GM19238 (cell line): Measurements from ENCODE around the gene MAML1.
"Not testable (repeated sequence)": the region's sequence is repeated elsewhere in the genome, so short reads cannot be mapped to it uniquely, and the experiment has no call there.

Experiments
- DNase-seq: peaks from one replicate; pipeline ENCODE4 v3.0.0; 2011; ENCODE audit warnings: low spot score; ENCODE audit not compliant: insufficient read length

MAML1 gene

GRCh38 chr5:179732412-179732917 lies at the start of gene MAML1:
MAML1 (plus strand) TSS chr5:179732822; CDS start chr5:179733113, 291 bp downstream.
- DNase-seq, result peak; percentile 96

- DNase-seq, result not testable (repeated sequence)
These were observed 43.4 kb upstream of the MAML1 start for GRCh38 chr5:179689212-179689611.

GRCh38 chr5:179694561-179694960 lies 38.1 kb upstream of the MAML1 start:
- no peak for DNase-seq

GRCh38 chr5:179696603-179697002 lies 36.0 kb upstream of the MAML1 start:
- DNase-seq, result no peak

- no peak for DNase-seq
These were observed 35.5 kb upstream of the MAML1 start for GRCh38 chr5:179697108-179697507.

- DNase-seq, result not testable (repeated sequence)
These were observed 35.1 kb upstream of the MAML1 start for GRCh38 chr5:179697543-179697942.

GRCh38 chr5:179697993-179698934 lies 34.4 kb upstream of the MAML1 start:
- DNase-seq, result peak; percentile 96

- peak; percentile 21 for DNase-seq
These were observed 33.5 kb upstream of the MAML1 start, which contains the start of gene CANX for GRCh38 chr5:179698935-179699615. CANX (plus strand) TSS chr5:179698967; CDS start chr5:179705682, 6,715 bp downstream.

- peak; percentile 18 for DNase-seq
These were observed 32.9 kb upstream of the MAML1 start for GRCh38 chr5:179699616-179700237.

- no peak for DNase-seq
These were observed 32.2 kb upstream of the MAML1 start for GRCh38 chr5:179700401-179700918.

GRCh38 chr5:179716286-179716685 lies 16.3 kb upstream of the MAML1 start:
- DNase-seq, result no peak

- no peak for DNase-seq
These were observed 12.4 kb upstream of the MAML1 start for GRCh38 chr5:179720222-179720621.

- DNase-seq, result no peak
These were observed 8.5 kb upstream of the MAML1 start for GRCh38 chr5:179724163-179724562.

GRCh38 chr5:179727106-179727505 lies 5.5 kb upstream of the MAML1 start:
- no peak for DNase-seq

- no peak for DNase-seq
These were observed 3.3 kb upstream of the MAML1 start for GRCh38 chr5:179729303-179729702.

GRCh38 chr5:179729727-179730126 lies 2.9 kb upstream of the MAML1 start:
- DNase-seq, result no peak

- DNase-seq, result no peak
These were observed 2.3 kb upstream of the MAML1 start for GRCh38 chr5:179730356-179730755.

GRCh38 chr5:179730852-179731251 lies 1.8 kb upstream of the MAML1 start:
- DNase-seq, result no peak

GRCh38 chr5:179731791-179732411 lies 721 bp upstream of the MAML1 start:
- DNase-seq, result no peak

- peak; percentile 32 for DNase-seq
These were observed 523 bp downstream of the MAML1 start for GRCh38 chr5:179732918-179733771.
